ENCODE measurements around the gene CDV3. TPM values are rescaled to one million over a fixed set of nuclear protein-coding genes. Genes with fewer than 3 reads are reported as not detected.

Gene CDV3
- polyA plus RNA-seq, 1 donor from 2014 or later: 89.3 TPM

GRCh38 chr3:133588784-133589465 lies 15.4 kb downstream of the CDV3 start:
- H2AFZ ChIP-seq (ENCODE audit: low read depth, low read length): no peak overlapping the region
- H3F3A ChIP-seq (ENCODE audit: insufficient read depth, low read length, poor library complexity, severe bottlenecking): no peaks in the 10 kb centered on the region
- H3K36me3 ChIP-seq (ENCODE audit: insufficient read depth, low read length): peaks cover 9% of the 10 kb centered on the region
- no peak overlapping the region for H3K9ac ChIP-seq (ENCODE audit: low read length)
- no peaks in the 10 kb centered on the region for H3K9me2 ChIP-seq (ENCODE audit: insufficient read depth, low read length)
- H3K79me2 ChIP-seq (replicated peaks; ENCODE audit: insufficient read depth, low read length): no peaks in the 10 kb centered on the region
- H3K9me3 ChIP-seq (ENCODE audit: low read length): no peaks in the 10 kb centered on the region
- H3K27ac ChIP-seq (ENCODE audit: low read length): no peak overlapping the region
- no peak for TF ChIP-seq EZH2 (IDR thresholded peaks at IDR 0.05; ENCODE audit: borderline replicate concordance, insufficient read depth, low read length, poor library complexity, severe bottlenecking)
- TF ChIP-seq EP300 (conservative IDR thresholded peaks at IDR 0.05; ENCODE audit: poor library complexity, severe bottlenecking): no peak
- TF ChIP-seq, protein P1, sequence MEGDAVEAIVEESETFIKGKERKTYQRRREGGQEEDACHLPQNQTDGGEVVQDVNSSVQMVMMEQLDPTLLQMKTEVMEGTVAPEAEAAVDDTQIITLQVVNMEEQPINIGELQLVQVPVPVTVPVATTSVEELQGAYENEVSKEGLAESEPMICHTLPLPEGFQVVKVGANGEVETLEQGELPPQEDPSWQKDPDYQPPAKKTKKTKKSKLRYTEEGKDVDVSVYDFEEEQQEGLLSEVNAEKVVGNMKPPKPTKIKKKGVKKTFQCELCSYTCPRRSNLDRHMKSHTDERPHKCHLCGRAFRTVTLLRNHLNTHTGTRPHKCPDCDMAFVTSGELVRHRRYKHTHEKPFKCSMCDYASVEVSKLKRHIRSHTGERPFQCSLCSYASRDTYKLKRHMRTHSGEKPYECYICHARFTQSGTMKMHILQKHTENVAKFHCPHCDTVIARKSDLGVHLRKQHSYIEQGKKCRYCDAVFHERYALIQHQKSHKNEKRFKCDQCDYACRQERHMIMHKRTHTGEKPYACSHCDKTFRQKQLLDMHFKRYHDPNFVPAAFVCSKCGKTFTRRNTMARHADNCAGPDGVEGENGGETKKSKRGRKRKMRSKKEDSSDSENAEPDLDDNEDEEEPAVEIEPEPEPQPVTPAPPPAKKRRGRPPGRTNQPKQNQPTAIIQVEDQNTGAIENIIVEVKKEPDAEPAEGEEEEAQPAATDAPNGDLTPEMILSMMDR (IDR thresholded peaks at IDR 0.05; ENCODE audit: poor library complexity, severe bottlenecking): no peak
- TF ChIP-seq, protein P2, sequence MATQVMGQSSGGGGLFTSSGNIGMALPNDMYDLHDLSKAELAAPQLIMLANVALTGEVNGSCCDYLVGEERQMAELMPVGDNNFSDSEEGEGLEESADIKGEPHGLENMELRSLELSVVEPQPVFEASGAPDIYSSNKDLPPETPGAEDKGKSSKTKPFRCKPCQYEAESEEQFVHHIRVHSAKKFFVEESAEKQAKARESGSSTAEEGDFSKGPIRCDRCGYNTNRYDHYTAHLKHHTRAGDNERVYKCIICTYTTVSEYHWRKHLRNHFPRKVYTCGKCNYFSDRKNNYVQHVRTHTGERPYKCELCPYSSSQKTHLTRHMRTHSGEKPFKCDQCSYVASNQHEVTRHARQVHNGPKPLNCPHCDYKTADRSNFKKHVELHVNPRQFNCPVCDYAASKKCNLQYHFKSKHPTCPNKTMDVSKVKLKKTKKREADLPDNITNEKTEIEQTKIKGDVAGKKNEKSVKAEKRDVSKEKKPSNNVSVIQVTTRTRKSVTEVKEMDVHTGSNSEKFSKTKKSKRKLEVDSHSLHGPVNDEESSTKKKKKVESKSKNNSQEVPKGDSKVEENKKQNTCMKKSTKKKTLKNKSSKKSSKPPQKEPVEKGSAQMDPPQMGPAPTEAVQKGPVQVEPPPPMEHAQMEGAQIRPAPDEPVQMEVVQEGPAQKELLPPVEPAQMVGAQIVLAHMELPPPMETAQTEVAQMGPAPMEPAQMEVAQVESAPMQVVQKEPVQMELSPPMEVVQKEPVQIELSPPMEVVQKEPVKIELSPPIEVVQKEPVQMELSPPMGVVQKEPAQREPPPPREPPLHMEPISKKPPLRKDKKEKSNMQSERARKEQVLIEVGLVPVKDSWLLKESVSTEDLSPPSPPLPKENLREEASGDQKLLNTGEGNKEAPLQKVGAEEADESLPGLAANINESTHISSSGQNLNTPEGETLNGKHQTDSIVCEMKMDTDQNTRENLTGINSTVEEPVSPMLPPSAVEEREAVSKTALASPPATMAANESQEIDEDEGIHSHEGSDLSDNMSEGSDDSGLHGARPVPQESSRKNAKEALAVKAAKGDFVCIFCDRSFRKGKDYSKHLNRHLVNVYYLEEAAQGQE (IDR thresholded peaks at IDR 0.05; ENCODE audit: borderline replicate concordance): no peak
- H3K4me3 ChIP-seq (ENCODE audit: low read length): no peak overlapping the region
- no peak overlapping the region for H3K4me2 ChIP-seq (ENCODE audit: low read length)
- no peaks in the 10 kb centered on the region for H4K20me1 ChIP-seq (ENCODE audit: insufficient read depth)
- no peaks in the 10 kb centered on the region for H3K27me3 ChIP-seq (ENCODE audit: insufficient read depth, low read depth, low read length)

- Histone ChIP-seq H3K9ac (ENCODE audit: low read length) (no peak overlapping the region), H3K9me3 (ENCODE audit: low read length) (no peaks in the 10 kb centered on the region), H3F3A (ENCODE audit: insufficient read depth, low read length, poor library complexity, severe bottlenecking) (no peaks in the 10 kb centered on the region), H3K79me2 (replicated peaks; ENCODE audit: insufficient read depth, low read length) (no peaks in the 10 kb centered on the region), H3K36me3 (ENCODE audit: insufficient read depth, low read length) (peaks cover 9% of the 10 kb centered on the region), H3K4me2 (ENCODE audit: low read length) (no peak overlapping the region), H4K20me1 (ENCODE audit: insufficient read depth) (no peaks in the 10 kb centered on the region), H3K9me2 (ENCODE audit: insufficient read depth, low read length) (no peaks in the 10 kb centered on the region), H2AFZ (ENCODE audit: low read depth, low read length) (no peak overlapping the region), H3K27me3 (ENCODE audit: insufficient read depth, low read depth, low read length) (no peaks in the 10 kb centered on the region), H3K4me3 (ENCODE audit: low read length) (no peak overlapping the region), H3K27ac (ENCODE audit: low read length) (no peak overlapping the region)
- TF ChIP-seq, protein P1 (IDR thresholded peaks at IDR 0.05; ENCODE audit: poor library complexity, severe bottlenecking): no peak
- TF ChIP-seq EZH2 (IDR thresholded peaks at IDR 0.05; ENCODE audit: borderline replicate concordance, insufficient read depth, low read length, poor library complexity, severe bottlenecking): no peak
- TF ChIP-seq, protein P2 (IDR thresholded peaks at IDR 0.05; ENCODE audit: borderline replicate concordance): no peak
- no peak for TF ChIP-seq SMC3 (conservative IDR thresholded peaks at IDR 0.05; ENCODE audit: poor library complexity)
- no peak for TF ChIP-seq RAD21 (conservative IDR thresholded peaks at IDR 0.05)
- TF ChIP-seq POLR2AphosphoS5 (IDR thresholded peaks at IDR 0.05): no peak
- no peak for TF ChIP-seq EP300 (conservative IDR thresholded peaks at IDR 0.05; ENCODE audit: poor library complexity, severe bottlenecking)
- no peak for TF ChIP-seq MXI1 (conservative IDR thresholded peaks at IDR 0.05; ENCODE audit: poor library complexity, severe bottlenecking)
- TF ChIP-seq TAF1 (IDR thresholded peaks at IDR 0.05; ENCODE audit: low read depth): no peak
Observed at GRCh38 chr3:133589503-133589902, 16.0 kb downstream of the CDV3 start.
